ENCODE measurements around the gene FGFBP1.

The FGFBP1 gene

DNA sequence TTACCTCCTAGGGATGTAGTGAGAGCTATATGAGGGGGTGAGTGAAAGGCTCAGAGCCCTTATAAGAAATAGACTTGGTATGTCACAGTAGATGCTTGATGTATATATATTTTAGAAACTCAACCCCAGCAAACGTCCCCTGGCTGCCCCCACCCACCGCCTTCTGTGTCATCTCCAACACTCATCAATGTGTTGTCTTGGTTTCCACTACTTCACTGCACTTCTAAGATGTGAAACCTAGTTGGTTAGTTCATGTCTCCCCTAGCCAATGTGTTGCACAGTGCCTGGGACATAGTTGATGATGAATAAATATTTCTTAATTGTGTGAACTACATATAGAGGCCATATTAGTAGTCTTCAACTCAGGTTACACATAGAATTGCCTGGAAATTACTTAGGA, 20.0 kb upstream of the FGFBP1 start:
- DNase-seq = no peak
- no peak overlapping the region for H3K4me3 Mint-ChIP-seq
- no peaks in the 10 kb centered on the region for H3K9me3 Mint-ChIP-seq
- no peaks in the 10 kb centered on the region for H3K36me3 Mint-ChIP-seq (ENCODE audit: low read depth)
- peaks cover 38% of the 10 kb centered on the region for H3K4me1 Mint-ChIP-seq (ENCODE audit: low read depth)
- H3K27ac Mint-ChIP-seq = no peak overlapping the region
- H3K27me3 Mint-ChIP-seq = peaks cover 4% of the 10 kb centered on the region

DNA sequence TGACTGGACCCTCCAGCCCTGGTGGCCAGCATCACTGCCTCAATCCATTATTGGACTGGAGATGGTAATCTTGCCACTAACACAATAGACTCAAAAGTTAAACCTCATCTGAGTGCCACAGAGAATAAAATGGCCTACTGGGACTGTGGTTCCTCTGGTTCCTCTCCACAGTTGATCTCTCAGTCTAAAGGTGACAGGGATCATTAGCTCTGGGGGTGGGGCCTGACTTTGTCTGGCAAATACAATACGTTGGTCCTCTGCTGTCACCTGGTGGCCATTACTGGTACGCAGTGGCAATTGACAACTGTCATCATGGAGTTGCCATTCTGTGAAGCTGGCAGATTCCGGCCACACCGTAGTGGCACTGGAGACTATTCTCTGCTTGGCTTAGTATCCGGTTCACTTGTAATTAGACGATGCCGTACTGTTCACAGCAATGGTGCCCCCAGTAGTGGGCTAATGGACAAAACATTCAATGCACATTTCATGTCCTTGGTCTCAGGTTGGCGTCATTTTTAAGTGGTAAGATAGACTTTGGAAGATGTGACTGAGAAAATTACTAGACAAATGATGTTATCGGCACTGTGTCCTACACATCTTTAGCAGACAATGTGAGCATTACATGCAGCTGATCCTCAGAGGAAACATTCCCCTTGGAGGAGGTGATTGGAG, 17.8 kb upstream of the FGFBP1 start:
- Mint-ChIP-seq H3K36me3 (ENCODE audit: low read depth) (no peaks in the 10 kb centered on the region), H3K27me3 (peaks cover 4% of the 10 kb centered on the region), H3K4me3 (no peak overlapping the region), H3K27ac (no peak overlapping the region), H3K9me3 (no peaks in the 10 kb centered on the region), H3K4me1 (ENCODE audit: low read depth) (peaks cover 17% of the 10 kb centered on the region)
- peak; percentile 86 for DNase-seq

DNA sequence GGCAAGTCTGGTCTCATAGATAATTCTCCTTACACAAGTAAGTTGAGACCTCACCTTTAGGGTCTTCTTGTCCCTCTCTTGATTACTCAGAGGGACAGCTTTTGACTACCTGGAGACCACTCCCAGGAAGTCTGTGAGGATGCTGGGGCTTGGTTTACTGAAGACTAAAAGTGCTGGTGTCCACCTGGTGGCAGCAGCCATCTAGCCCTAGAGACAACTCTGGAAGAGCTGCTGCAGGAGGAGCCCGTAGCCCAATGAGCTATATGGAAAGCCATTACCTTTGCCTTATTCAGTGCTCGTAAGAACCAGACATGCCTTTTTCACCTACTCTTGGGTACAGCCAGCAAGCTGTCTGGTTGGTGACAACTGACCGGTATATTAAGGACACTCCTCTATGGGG, 17.1 kb upstream of the FGFBP1 start:
- H3K4me1 Mint-ChIP-seq (ENCODE audit: low read depth) = peaks cover 14% of the 10 kb centered on the region
- no peak for DNase-seq
- no peak overlapping the region for H3K27ac Mint-ChIP-seq
- no peaks in the 10 kb centered on the region for H3K9me3 Mint-ChIP-seq
- no peaks in the 10 kb centered on the region for H3K36me3 Mint-ChIP-seq (ENCODE audit: low read depth)
- no peak overlapping the region for H3K4me3 Mint-ChIP-seq
- H3K27me3 Mint-ChIP-seq = peaks cover 4% of the 10 kb centered on the region

DNA sequence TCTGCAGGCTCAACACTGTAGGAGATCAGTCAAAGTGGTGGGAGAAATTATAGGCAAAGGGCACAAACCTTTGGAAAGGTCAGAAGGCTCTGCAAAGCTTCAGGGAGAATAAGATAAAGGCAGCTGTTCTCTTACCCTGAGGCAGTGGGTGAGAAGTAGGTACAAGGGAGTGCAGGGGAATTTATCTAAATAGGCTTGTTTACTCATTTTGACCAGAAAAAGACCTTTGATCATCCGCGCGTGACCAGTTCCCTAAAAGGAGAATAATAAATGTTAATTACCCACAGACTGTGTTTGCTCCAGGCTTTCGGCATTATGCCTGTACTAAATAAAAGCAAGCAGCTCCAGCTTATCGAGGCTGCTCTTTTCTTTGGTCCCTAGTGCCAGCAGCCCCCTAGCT, 15.1 kb upstream of the FGFBP1 start:
- Mint-ChIP-seq H3K4me3 (no peak overlapping the region), H3K27me3 (peaks cover 4% of the 10 kb centered on the region), H3K4me1 (ENCODE audit: low read depth) (peaks cover 10% of the 10 kb centered on the region), H3K9me3 (no peaks in the 10 kb centered on the region), H3K36me3 (ENCODE audit: low read depth) (no peaks in the 10 kb centered on the region), H3K27ac (no peak overlapping the region)
- DNase-seq = no peak

DNA sequence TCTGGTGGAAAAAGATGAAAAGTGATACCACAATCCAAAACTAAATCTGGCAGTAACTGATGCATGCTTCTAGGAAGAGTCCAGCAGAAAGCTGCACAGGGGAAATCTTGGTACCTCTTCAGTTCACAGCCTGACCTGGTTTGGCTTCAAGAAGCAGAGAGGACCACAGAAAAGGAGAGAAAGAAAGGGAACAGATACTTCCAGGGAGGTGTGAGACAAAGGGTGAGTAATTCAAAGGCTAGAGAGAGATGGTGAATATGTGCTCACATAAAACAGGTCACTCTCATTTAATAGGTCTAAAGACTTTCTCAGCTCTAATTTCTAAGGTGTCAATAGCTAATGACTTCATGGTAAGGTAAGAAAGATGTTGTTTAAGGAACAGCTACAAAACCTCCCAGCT, 13.2 kb upstream of the FGFBP1 start:
- H3K9me3 Mint-ChIP-seq = no peaks in the 10 kb centered on the region
- H3K27ac Mint-ChIP-seq = no peak overlapping the region
- no peak for DNase-seq
- H3K27me3 Mint-ChIP-seq = peaks cover 4% of the 10 kb centered on the region
- no peaks in the 10 kb centered on the region for H3K36me3 Mint-ChIP-seq (ENCODE audit: low read depth)
- no peak overlapping the region for H3K4me3 Mint-ChIP-seq
- peaks cover 4% of the 10 kb centered on the region for H3K4me1 Mint-ChIP-seq (ENCODE audit: low read depth)

DNA sequence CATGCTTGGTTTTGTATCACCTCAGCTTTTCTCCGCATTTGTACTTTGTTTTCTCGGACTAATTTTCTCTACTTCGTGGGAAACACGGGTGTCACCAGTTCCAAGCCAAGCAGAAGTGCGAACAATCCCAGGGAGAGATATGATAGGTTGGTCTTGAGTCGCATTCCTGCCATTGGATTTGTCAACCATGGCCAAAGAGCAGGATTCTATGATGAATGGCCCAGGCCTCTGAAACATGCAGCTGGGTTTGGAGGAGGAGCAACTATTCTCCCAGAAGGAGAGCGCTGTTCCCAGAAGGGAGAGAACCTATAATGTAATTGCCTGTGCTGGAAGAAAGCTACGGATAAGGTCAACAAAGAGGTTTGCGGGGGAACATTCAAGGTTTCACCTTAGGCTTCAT, 10.3 kb upstream of the FGFBP1 start:
- Mint-ChIP-seq H3K36me3 (ENCODE audit: low read depth) (no peaks in the 10 kb centered on the region), H3K9me3 (no peaks in the 10 kb centered on the region), H3K4me1 (ENCODE audit: low read depth) (no peaks in the 10 kb centered on the region), H3K4me3 (no peak overlapping the region), H3K27ac (no peak overlapping the region), H3K27me3 (peaks cover 5% of the 10 kb centered on the region)
- no peak for DNase-seq

DNA sequence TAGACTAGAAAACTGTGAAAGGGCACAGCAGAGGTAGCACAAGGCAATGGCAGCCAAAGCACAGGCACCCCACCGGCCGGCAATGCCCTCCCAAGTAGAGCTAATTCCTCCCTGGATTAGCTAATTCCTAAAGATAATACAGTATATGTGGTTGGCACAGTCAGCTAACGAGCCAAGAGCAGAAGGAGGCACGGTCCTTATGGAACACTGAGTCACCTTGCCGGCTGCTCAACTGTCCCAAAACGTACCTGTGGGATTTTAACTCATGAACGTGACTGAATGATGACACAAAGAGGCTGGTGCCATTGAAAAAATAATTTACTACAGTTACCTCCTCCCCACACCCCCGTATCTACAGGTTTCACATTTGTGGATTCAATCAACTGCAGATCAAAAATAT, 9.1 kb upstream of the FGFBP1 start:
- no peak for DNase-seq

DNA sequence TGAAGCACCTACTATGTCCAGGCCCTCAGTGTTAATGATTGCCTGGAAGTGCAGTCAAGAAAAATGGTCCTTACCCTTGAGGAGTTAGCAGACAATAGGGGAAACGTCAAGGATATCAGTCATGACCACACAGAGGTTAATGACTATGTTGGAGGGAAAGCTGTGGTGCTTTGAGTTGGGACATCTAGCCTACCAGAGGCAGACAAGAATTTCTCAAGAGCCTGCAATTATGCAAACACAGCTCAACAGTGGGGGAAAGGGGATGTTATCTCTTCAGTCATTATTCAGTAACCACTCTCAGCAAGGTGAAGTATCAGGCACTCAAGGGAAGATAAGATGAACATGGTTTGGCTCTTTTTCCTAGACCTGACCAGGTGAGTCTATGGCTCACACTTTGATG, 7.0 kb upstream of the FGFBP1 start:
- DNase-seq = no peak
- Mint-ChIP-seq H3K27ac (no peak overlapping the region), H3K9me3 (no peaks in the 10 kb centered on the region), H3K27me3 (peaks cover 8% of the 10 kb centered on the region), H3K4me3 (no peak overlapping the region), H3K4me1 (ENCODE audit: low read depth) (no peaks in the 10 kb centered on the region), H3K36me3 (ENCODE audit: low read depth) (no peaks in the 10 kb centered on the region)

More for the DNA sequence above, 9.1 kb upstream of the FGFBP1 start:
- Mint-ChIP-seq H3K9me3 (no peaks in the 10 kb centered on the region), H3K4me1 (ENCODE audit: low read depth) (no peaks in the 10 kb centered on the region), H3K27me3 (peaks cover 5% of the 10 kb centered on the region), H3K36me3 (ENCODE audit: low read depth) (no peaks in the 10 kb centered on the region), H3K27ac (no peak overlapping the region), H3K4me3 (no peak overlapping the region)

DNA sequence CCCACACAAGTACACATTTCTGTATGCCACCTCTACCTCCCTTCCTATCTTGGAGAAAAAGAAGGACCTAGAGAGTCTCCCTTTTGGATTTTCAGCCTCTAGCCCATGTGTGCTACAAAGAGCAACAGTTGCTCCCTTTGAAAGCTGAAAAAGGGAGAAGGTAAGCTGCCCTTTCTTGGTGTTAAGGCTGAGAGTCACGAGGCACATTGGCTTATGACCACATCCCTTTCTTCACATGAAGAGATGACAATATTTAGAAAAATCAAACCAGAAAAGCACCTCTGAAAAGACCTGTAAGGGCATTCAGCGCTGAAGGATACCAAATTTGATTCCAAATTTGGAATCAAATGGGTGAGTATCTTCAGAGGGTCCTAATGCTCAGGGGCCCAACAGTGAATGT, 6.4 kb upstream of the FGFBP1 start:
- H3K4me1 Mint-ChIP-seq (ENCODE audit: low read depth) = no peaks in the 10 kb centered on the region
- no peaks in the 10 kb centered on the region for H3K9me3 Mint-ChIP-seq
- no peak for DNase-seq
- H3K27ac Mint-ChIP-seq = no peak overlapping the region
- H3K4me3 Mint-ChIP-seq = no peak overlapping the region
- no peaks in the 10 kb centered on the region for H3K36me3 Mint-ChIP-seq (ENCODE audit: low read depth)
- peaks cover 12% of the 10 kb centered on the region for H3K27me3 Mint-ChIP-seq

DNA sequence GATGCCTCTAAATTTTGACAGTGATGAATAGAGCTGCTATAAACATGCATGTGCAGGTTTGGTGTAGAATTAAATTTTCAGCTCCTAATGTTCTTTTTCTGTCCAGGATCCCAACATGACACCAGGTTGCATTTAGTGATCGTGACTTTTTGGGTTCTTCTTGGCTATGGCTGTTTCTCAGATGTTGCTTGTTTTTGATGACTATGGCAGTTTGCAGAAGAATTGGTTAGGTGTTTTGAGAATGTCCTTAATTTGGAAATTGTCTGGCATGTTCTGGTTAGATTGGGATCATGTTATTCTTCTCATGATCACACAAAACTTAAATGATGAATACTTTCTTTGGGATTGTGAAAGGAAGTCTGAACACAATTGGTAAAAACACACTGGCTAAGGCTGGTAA, 3.7 kb upstream of the FGFBP1 start:
- Mint-ChIP-seq H3K9me3 (no peaks in the 10 kb centered on the region), H3K4me3 (no peak overlapping the region), H3K4me1 (ENCODE audit: low read depth) (no peaks in the 10 kb centered on the region), H3K27ac (no peak overlapping the region), H3K36me3 (ENCODE audit: low read depth) (no peaks in the 10 kb centered on the region), H3K27me3 (peaks cover 17% of the 10 kb centered on the region)
- DNase-seq = no peak

DNA sequence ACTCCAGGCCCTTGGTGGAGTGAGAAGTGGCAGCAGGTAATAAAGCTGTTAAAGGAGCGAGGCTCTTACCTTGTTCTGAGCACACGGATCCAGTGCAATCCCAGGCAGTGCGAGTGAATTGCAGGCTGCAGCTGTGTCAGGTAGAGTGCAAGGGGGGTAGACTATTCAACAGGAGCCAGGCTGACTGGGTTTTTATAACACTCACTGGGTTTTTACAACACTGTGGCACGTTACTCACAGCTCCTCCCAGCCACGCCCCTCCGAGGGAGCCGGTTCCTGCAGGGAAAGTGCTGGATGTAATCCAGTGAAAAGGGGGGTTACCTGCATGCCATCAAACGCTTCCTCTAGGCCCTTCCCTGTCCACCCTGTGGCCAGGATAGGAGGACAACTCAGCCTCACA, 358 bp downstream of the FGFBP1 start:
- H3K36me3 Mint-ChIP-seq (ENCODE audit: low read depth) = no peaks in the 10 kb centered on the region
- no peak overlapping the region for H3K4me3 Mint-ChIP-seq
- H3K9me3 Mint-ChIP-seq = no peaks in the 10 kb centered on the region
- no peak overlapping the region for H3K27ac Mint-ChIP-seq
- DNase-seq = no peak
- peaks cover 20% of the 10 kb centered on the region for H3K27me3 Mint-ChIP-seq
- no peaks in the 10 kb centered on the region for H3K4me1 Mint-ChIP-seq (ENCODE audit: low read depth)

DNA sequence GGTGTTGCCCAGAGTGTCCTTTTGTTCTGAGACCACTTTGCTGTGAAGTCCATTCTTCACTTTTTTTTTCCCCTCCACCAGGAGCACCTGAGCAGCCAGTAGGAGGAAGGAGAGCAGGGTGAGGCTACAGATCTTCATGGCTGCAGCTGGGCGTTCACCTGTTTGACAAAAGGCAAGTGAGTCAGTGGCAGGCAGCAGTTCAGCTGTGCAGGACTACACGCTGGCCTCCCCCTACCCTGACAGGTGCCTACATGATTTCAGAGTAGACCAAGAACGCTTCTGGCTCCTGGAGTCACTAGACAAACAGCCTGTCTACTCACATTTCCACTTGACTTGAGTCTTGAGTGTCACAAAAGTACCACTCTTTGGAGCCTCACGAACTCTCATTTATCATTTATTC, 2.0 kb downstream of the FGFBP1 start:
- peaks cover 32% of the 10 kb centered on the region for H3K27me3 Mint-ChIP-seq
- no peaks in the 10 kb centered on the region for H3K4me1 Mint-ChIP-seq (ENCODE audit: low read depth)
- no peak overlapping the region for H3K4me3 Mint-ChIP-seq
- DNase-seq = no peak
- H3K9me3 Mint-ChIP-seq = no peaks in the 10 kb centered on the region
- no peak overlapping the region for H3K27ac Mint-ChIP-seq
- no peaks in the 10 kb centered on the region for H3K36me3 Mint-ChIP-seq (ENCODE audit: low read depth)

DNA sequence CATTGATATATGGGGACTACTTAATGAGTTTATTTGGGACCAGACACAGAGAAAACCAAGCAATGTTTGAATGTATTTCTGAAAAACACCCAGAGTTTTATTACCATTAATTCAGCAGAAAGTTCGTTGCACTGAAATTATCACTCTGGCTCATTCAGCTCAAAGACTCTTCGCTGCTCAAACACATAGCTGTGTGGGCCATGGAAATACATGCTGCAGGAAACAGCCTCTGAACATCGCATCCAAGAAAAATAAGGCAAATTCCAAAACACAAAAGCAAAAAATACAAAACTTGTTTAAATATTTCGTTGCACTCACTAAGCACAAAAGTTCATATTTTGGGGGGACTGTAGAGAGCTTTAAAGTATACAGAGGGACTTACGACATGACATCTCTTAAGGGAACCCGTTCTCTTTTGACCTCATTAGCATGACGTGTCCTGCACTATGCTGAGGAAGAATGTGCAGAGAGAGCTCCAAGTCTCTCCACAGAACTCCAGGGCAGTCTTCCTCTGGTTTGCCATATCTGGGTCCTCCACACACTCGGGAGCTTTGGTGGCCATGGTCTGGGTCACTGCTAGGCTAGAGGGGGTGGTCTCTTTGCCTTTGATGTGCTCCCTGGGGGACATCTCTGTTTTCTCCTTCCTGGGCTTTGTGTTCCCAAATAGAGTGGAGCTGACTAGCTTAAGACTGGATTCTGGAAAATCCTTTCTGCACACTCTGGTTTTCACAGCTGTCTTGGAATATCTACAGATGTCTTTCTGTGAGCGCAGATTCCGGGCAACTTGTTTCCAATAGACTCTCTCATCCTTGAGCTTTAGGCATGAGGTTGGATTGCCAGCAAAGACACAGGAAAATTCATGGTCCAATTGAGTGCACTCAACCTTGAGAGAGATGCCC, 2.8 kb downstream of the FGFBP1 start:
- no peaks in the 10 kb centered on the region for H3K36me3 Mint-ChIP-seq (ENCODE audit: low read depth)
- no peak for DNase-seq
- peaks cover 35% of the 10 kb centered on the region for H3K27me3 Mint-ChIP-seq
- no peak overlapping the region for H3K4me3 Mint-ChIP-seq
- no peak overlapping the region for H3K27ac Mint-ChIP-seq
- H3K4me1 Mint-ChIP-seq (ENCODE audit: low read depth) = no peaks in the 10 kb centered on the region
- H3K9me3 Mint-ChIP-seq = no peaks in the 10 kb centered on the region

DNA sequence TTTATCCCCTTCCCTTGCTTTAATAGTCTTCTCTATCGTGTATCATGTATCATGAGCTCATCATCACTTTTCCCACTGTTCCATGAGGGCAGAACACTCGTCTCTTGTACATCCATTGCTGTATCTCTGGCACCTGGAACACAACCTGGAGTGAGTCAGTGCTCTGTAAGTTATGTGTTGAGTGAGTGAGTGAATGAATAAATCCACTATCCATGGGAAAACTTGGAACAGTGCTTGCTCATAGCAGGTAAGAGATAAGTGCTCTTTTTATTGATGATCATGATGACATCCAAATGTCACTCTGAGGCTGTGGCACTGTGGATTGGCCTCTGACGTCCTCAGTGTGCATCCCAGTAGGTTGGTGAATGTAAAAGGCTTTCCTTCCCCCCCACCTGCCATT, 4.3 kb downstream of the FGFBP1 start:
- Mint-ChIP-seq H3K9me3 (no peaks in the 10 kb centered on the region), H3K27me3 (peaks cover 28% of the 10 kb centered on the region), H3K36me3 (ENCODE audit: low read depth) (no peaks in the 10 kb centered on the region), H3K4me3 (no peak overlapping the region), H3K27ac (no peak overlapping the region), H3K4me1 (ENCODE audit: low read depth) (peaks cover 10% of the 10 kb centered on the region)
- no peak for DNase-seq

DNA sequence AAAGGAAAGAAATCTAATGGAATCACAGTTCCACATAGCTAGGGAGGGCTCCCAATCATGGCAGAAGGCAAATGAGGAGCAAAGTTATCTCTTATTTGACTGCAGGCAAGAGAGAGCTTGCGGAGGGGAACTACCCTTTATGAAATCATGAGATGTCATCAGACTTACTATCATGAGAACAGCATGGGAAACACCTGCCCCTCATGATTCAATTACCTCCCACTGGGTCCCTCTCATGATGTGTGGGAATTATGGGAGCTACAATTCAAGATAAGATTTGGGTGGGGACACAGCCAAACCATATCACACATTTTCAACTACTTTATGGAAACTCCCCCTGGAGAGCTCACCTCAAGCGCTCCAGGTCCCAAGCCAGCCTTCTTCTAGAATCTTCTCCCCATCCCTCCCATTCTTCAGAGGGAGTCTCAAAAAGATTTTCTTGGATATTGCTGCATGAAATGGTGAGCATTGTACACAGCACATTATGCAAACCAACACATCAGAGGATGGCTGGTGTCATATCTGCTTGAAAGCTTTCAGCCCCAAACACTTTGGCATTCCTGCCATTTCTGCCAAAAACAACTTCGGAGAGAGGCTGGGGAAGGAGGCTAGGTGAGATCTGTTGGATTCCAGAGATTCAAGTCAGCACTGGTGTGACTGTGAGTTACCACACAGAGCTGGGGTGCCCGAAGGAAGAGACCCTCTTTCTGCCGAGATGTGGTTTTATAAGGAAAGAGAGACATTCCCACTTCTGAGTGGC, 6.9 kb downstream of the FGFBP1 start:
- Mint-ChIP-seq H3K9me3 (no peaks in the 10 kb centered on the region), H3K4me3 (no peak overlapping the region), H3K36me3 (ENCODE audit: low read depth) (no peaks in the 10 kb centered on the region), H3K4me1 (ENCODE audit: low read depth) (peaks cover 13% of the 10 kb centered on the region), H3K27ac (no peak overlapping the region), H3K27me3 (peaks cover 25% of the 10 kb centered on the region)
- no peak for DNase-seq
